Bronchial epithelial cell (primary cell): ENCODE data around the gene TGFBR3. TPM values are rescaled to one million over a fixed set of nuclear protein-coding genes. Genes with fewer than 3 reads are reported as not detected.

Experiments
- DNase-seq: peaks from one replicate; pipeline ENCODE4 v3.0.0-alpha.2; 2010; ENCODE audit warnings: low read depth
- FAIRE-seq: peaks from 2 replicates; lab custom pipeline; 2011; peaks lifted over from hg19 to GRCh38; lab: Jason Lieb, UNC
- H3K27me3 ChIP-seq: 2 replicates; pipeline ENCODE4 v1.5.1; 2011; ENCODE audit warnings: low read length; ENCODE audit not compliant: control insufficient read depth, insufficient read depth
- H3K36me3 ChIP-seq: 2 replicates; pipeline ENCODE4 v1.5.1; 2011; ENCODE audit warnings: low read length; ENCODE audit not compliant: control insufficient read depth, insufficient read depth
- H3K4me3 ChIP-seq: 2 replicates; pipeline ENCODE4 v1.5.1; 2011; ENCODE audit warnings: mild to moderate bottlenecking, low read depth, low read length, control low read depth
- CTCF ChIP-seq: IDR thresholded peaks from 2 replicates; pipeline ENCODE4 v1.5.1; 2011; ENCODE audit warnings: mild to moderate bottlenecking, moderate library complexity, low read length, control low read depth, inconsistent platforms; ENCODE audit not compliant: insufficient read depth, severe bottlenecking
- total RNA-seq: library from RNA; depleted of rRNA; stranded (reverse); fragments of >200 nt; gene quantifications from 2 replicates; pipeline ENCODE4 v1.2.1, GENCODE V29; 2014

TGFBR3 gene
- total RNA-seq, 1 donor from 2014 or later, result 1.8 TPM

GRCh38 chr1:91803123-91803522, 82.8 kb downstream of the TGFBR3 start:
- FAIRE-seq (no peak), DNase-seq (no peak)
- H3K36me3 ChIP-seq, result no peaks in the 10 kb centered on the region
- no peak for TF ChIP-seq CTCF
- no peaks in the 10 kb centered on the region for H3K27me3 ChIP-seq
- no peak overlapping the region for H3K4me3 ChIP-seq

GRCh38 chr1:91801496-91802115, 84.3 kb downstream of the TGFBR3 start:
- DNase-seq (no peak), FAIRE-seq (no peak)
- no peaks in the 10 kb centered on the region for H3K36me3 ChIP-seq

GRCh38 chr1:91799863-91800262, 86.1 kb downstream of the TGFBR3 start:
- Histone ChIP-seq H3K4me3 (no peak overlapping the region), H3K36me3 (no peaks in the 10 kb centered on the region), H3K27me3 (no peaks in the 10 kb centered on the region)
- DNase-seq (no peak), FAIRE-seq (no peak)
- no peak for TF ChIP-seq CTCF

More at GRCh38 chr1:91801496-91802115, 84.3 kb downstream of the TGFBR3 start:
- Histone ChIP-seq H3K27me3 (no peaks in the 10 kb centered on the region), H3K4me3 (no peak overlapping the region)
- no peak for TF ChIP-seq CTCF

- FAIRE-seq (no peak), DNase-seq (no peak)
- no peak overlapping the region for H3K4me3 ChIP-seq
- H3K36me3 ChIP-seq, result no peaks in the 10 kb centered on the region
- TF ChIP-seq CTCF, result no peak
- H3K27me3 ChIP-seq, result no peaks in the 10 kb centered on the region
These were observed 86.8 kb downstream of the TGFBR3 start for GRCh38 chr1:91799159-91799558.

GRCh38 chr1:91798740-91799139, 87.2 kb downstream of the TGFBR3 start:
- DNase-seq (no peak), FAIRE-seq (no peak)
- TF ChIP-seq CTCF, result no peak
- Histone ChIP-seq H3K36me3 (no peaks in the 10 kb centered on the region), H3K27me3 (no peaks in the 10 kb centered on the region), H3K4me3 (no peak overlapping the region)

GRCh38 chr1:91798241-91798648, 87.7 kb downstream of the TGFBR3 start:
- Histone ChIP-seq H3K36me3 (no peaks in the 10 kb centered on the region), H3K27me3 (no peaks in the 10 kb centered on the region), H3K4me3 (no peak overlapping the region)
- FAIRE-seq (peak; percentile 92), DNase-seq (no peak)
- TF ChIP-seq CTCF, result no peak
